SK-N-SH (cell line): Measurements from ENCODE around the gene FYB2. TPM values are rescaled to one million over a fixed set of nuclear protein-coding genes. Genes with fewer than 3 reads are reported as not detected.
A peak's percentile ranks its signal among the peaks of the same experiment; 100 is the strongest.

Experiments used
- CTCF ChIA-PET: fragments of 300-600, 350-600 bp; formaldehyde crosslinking; extraction: SDS; loops from one replicate; lab custom pipeline; 2021; lab: Yijun Ruan, JAX
- POLR2A ChIA-PET: fragments of 350-600 bp; sonication (Branson Sonifier 250); formaldehyde crosslinking; extraction: SDS; loops from one replicate; lab custom pipeline; 2020; ENCODE audit warnings: antibody characterized with exemption, inconsistent platforms; lab: Yijun Ruan, JAX
- DNase-seq: peaks from one replicate; pipeline ENCODE4 v3.0.0; 2012
- H2AFZ ChIP-seq: fragments of 200-600 bp; sonication (generic); 2 replicates; pipeline ENCODE4 v1.8.1; 2016; ENCODE audit warnings: antibody characterized with exemption, mild to moderate bottlenecking, low read depth
- H3F3A ChIP-seq: fragments of 200-600 bp; sonication (generic); replicated peaks from 2 replicates; pipeline ENCODE3; 2016; ENCODE audit warnings: antibody characterized with exemption, mild to moderate bottlenecking; ENCODE audit not compliant: insufficient read depth
- H3K27ac ChIP-seq, 2 experiments: fragments of 200-500 bp in 1 of 2; fragments of 200-600 bp in 1 of 2; sonication (Bioruptor generic) in 1 of 2; sonication (generic), shearing (Covaris generic) in 1 of 2; 2 replicates each; pipeline versions ENCODE4 v1.5.1 to v1.6.1; 2014 to 2016; ENCODE audit warnings: low read depth in 2 of 2, inconsistent platforms in 1 of 2, low read length in 1 of 2, mild to moderate bottlenecking in 1 of 2, mixed read lengths in 1 of 2
- H3K27me3 ChIP-seq: fragments of 200-600 bp; sonication (generic), shearing (Covaris generic); 2 replicates; pipeline ENCODE4 v1.6.1; 2016; ENCODE audit warnings: mixed run types; ENCODE audit not compliant: insufficient read depth
- H3K36me3 ChIP-seq, 2 experiments: fragments of 200-500 bp in 1 of 2; fragments of 200-600 bp in 1 of 2; sonication (Bioruptor generic) in 1 of 2; sonication (generic) in 1 of 2; replicated peaks in 1 of 2; 2 replicates each; pipeline versions ENCODE3 to v1.5.1; 2014 to 2016; ENCODE audit warnings: low read length in 1 of 2, mild to moderate bottlenecking in 1 of 2; ENCODE audit not compliant: insufficient read depth in 2 of 2, control insufficient read depth in 1 of 2
- H3K4me1 ChIP-seq, 2 experiments: fragments of 200-500 bp in 1 of 2; fragments of 200-600 bp in 1 of 2; sonication (Bioruptor generic) in 1 of 2; sonication (generic), shearing (Covaris generic) in 1 of 2; 2 replicates each; pipeline versions ENCODE4 v1.5.1 to v1.6.1; 2014 to 2016; ENCODE audit warnings: low read depth in 1 of 2, low read length in 1 of 2, mixed run types in 1 of 2; ENCODE audit not compliant: insufficient read depth in 2 of 2, control insufficient read depth in 1 of 2
- H3K4me2 ChIP-seq: fragments of 200-600 bp; sonication (generic), shearing (Covaris generic); 2 replicates; pipeline ENCODE4 v1.6.1; 2017; ENCODE audit warnings: mixed run types
- H3K4me3 ChIP-seq, 2 experiments: fragments of 200-500 bp in 1 of 2; fragments of 200-600 bp in 1 of 2; sonication (Bioruptor generic) in 1 of 2; sonication (generic), shearing (Covaris generic) in 1 of 2; 2 replicates each; pipeline versions ENCODE4 v1.5.1 to v1.8.1; 2014 to 2016; ENCODE audit warnings: low read depth in 2 of 2, inconsistent platforms in 1 of 2, low read length in 1 of 2, mild to moderate bottlenecking in 1 of 2, mixed read lengths in 1 of 2, moderate library complexity in 1 of 2
- H3K79me2 ChIP-seq: fragments of 200-600 bp; sonication (generic); 2 replicates; pipeline ENCODE4 v1.8.1; 2017; ENCODE audit warnings: mild to moderate bottlenecking; ENCODE audit not compliant: insufficient read depth
- H3K9ac ChIP-seq: fragments of 200-600 bp; sonication (generic); 2 replicates; pipeline ENCODE4 v1.6.1; 2017; ENCODE audit warnings: mixed run types
- H3K9me2 ChIP-seq: fragments of 200-600 bp; sonication (generic); 2 replicates; pipeline ENCODE4 v1.6.1; 2017; ENCODE audit warnings: mixed run types
- H3K9me3 ChIP-seq: fragments of 200-600 bp; sonication (generic); 2 replicates; pipeline ENCODE4 v1.6.1; 2017; ENCODE audit warnings: mixed run types, mild to moderate bottlenecking, moderate library complexity
- H4K20me1 ChIP-seq: fragments of 200-600 bp; sonication (generic); 2 replicates; pipeline ENCODE4 v1.6.1; 2017; ENCODE audit warnings: mild to moderate bottlenecking, mixed run types; ENCODE audit not compliant: insufficient read depth
- CTCF ChIP-seq: fragments of 200-600 bp; sonication (generic); IDR thresholded peaks from 2 replicates; pipeline ENCODE4 v1.6.1; 2017; ENCODE audit warnings: antibody characterized with exemption, mild to moderate bottlenecking, moderate library complexity
- FOSL2 ChIP-seq: IDR thresholded peaks from 2 replicates; pipeline ENCODE4 v1.4.0; 2012; ENCODE audit warnings: low read depth, mild to moderate bottlenecking, moderate library complexity, borderline replicate concordance
- RAD21 ChIP-seq: IDR thresholded peaks from 2 replicates; pipeline ENCODE4 v1.6.1; 2012; ENCODE audit warnings: mild to moderate bottlenecking, low read length
- SMC3 ChIP-seq: IDR thresholded peaks from 2 replicates; pipeline ENCODE4 v1.6.1; 2012; ENCODE audit warnings: low read depth, low read length, improper control_type of control experiment
- TAF1 ChIP-seq: IDR thresholded peaks from 2 replicates; pipeline ENCODE4 v1.6.1; 2012; ENCODE audit warnings: low read depth, mild to moderate bottlenecking, low read length, moderate library complexity, borderline replicate concordance
- TEAD4 ChIP-seq: IDR thresholded peaks from 2 replicates; pipeline ENCODE4 v1.4.0; 2012; ENCODE audit warnings: mild to moderate bottlenecking, borderline replicate concordance; ENCODE audit not compliant: insufficient read depth
- WGBS: methylation state at CpG from one replicate; pipeline ENCODE4 v1.1.6; 2017; ENCODE audit warnings: low lambda C conversion rate; 5-methylcytosine and 5-hydroxymethylcytosine counted together
- polyA plus RNA-seq, 3 experiments: library from polyadenylated mRNA; depleted of rRNA; stranded (reverse); fragments of >200 nt; gene quantifications; 2 replicates each; pipeline ENCODE4 v1.2.3, GENCODE V29; 2012

The FYB2 gene
- polyA plus RNA-seq, 1 of the 3 experiments (the other 2 are of a cell fraction): not detected

GRCh38 chr1:56771717-56772116, 47.5 kb downstream of the FYB2 start:
- no peaks in the 10 kb centered on the region for H3K79me2 ChIP-seq
- 85% methylated on average over 3 of the region's 3 CpGs for WGBS
- no peaks in the 10 kb centered on the region for H3F3A ChIP-seq
- no peak overlapping the region for H3K27ac ChIP-seq
- H4K20me1 ChIP-seq: no peaks in the 10 kb centered on the region
- TF ChIP-seq TEAD4: no peak
- TF ChIP-seq TAF1: no peak
- TF ChIP-seq, all 33 proteins: peak for 0
- CTCF ChIA-PET: interaction anchor here (0.5 kb wide), 1 partner anchor 651 kb away, joined by 3 read pairs; no protein-coding TSS in a partner anchor
- no peak overlapping the region for H3K9ac ChIP-seq
- H3K4me1 ChIP-seq: no peaks in the 10 kb centered on the region
- no peaks in the 10 kb centered on the region for H3K9me3 ChIP-seq
- no peak overlapping the region for H3K4me3 ChIP-seq
- no peaks in the 10 kb centered on the region for H3K36me3 ChIP-seq
- H3K4me2 ChIP-seq: no peak overlapping the region
- POLR2A ChIA-PET: no interaction called here
- no peak for DNase-seq
- no peaks in the 10 kb centered on the region for H3K9me2 ChIP-seq
- H3K27me3 ChIP-seq: no peaks in the 10 kb centered on the region
- no peak overlapping the region for H2AFZ ChIP-seq

GRCh38 chr1:56758794-56759193, 60.4 kb downstream of the FYB2 start:
- Histone ChIP-seq H2AFZ (no peak overlapping the region), H3K9me2 (no peaks in the 10 kb centered on the region), H3K4me2 (no peak overlapping the region), H3K4me1 (no peaks in the 10 kb centered on the region; a peak in 1 of 4 replicates), H3K27me3 (no peaks in the 10 kb centered on the region), H3K79me2 (no peaks in the 10 kb centered on the region), H3K9ac (no peak overlapping the region), H3K36me3 (no peaks in the 10 kb centered on the region), H3K27ac (peak overlapping the region in 1 of 2 experiments; percentile 53; a peak in 1 of 4 replicates), H3K9me3 (no peaks in the 10 kb centered on the region), H3F3A (no peaks in the 10 kb centered on the region), H3K4me3 (no peak overlapping the region), H4K20me1 (no peaks in the 10 kb centered on the region)
- CTCF ChIA-PET: interaction anchor here (1.5 kb wide), 1 partner anchor 62 kb away, joined by 7 read pairs; no protein-coding TSS in a partner anchor
- POLR2A ChIA-PET: no interaction called here
- TF ChIP-seq TAF1 (no peak), FOSL2 (no peak)
- WGBS: 33% methylated on average over 3 of the region's 3 CpGs
- no peak for DNase-seq

GRCh38 chr1:56758135-56758534, 61.1 kb downstream of the FYB2 start:
- no peak overlapping the region; a peak in 1 of 4 replicates for H3K27ac ChIP-seq
- H3F3A ChIP-seq: no peaks in the 10 kb centered on the region
- CTCF ChIA-PET: interaction anchor here (1.5 kb wide), 1 partner anchor 63 kb away, joined by 7 read pairs; no protein-coding TSS in a partner anchor
- peak overlapping the region; percentile 2; the same call in 1 of the 2 replicates for H2AFZ ChIP-seq
- POLR2A ChIA-PET: no interaction called here
- H3K9me2 ChIP-seq: no peaks in the 10 kb centered on the region
- no peaks in the 10 kb centered on the region for H3K79me2 ChIP-seq
- H4K20me1 ChIP-seq: no peaks in the 10 kb centered on the region
- H3K36me3 ChIP-seq: no peaks in the 10 kb centered on the region
- no peaks in the 10 kb centered on the region for H3K9me3 ChIP-seq
- no peaks in the 10 kb centered on the region; a peak in 1 of 4 replicates for H3K4me1 ChIP-seq
- no peak overlapping the region for H3K9ac ChIP-seq
- no peak overlapping the region for H3K4me2 ChIP-seq
- peak; percentile 0 for DNase-seq
- H3K4me3 ChIP-seq: no peak overlapping the region
- no peaks in the 10 kb centered on the region for H3K27me3 ChIP-seq
- TF ChIP-seq SMC3: 0 out of 2 replicates have a peak, but pooled peaks have one; percentile 11
- TF ChIP-seq RAD21: peak; percentile 38
- no peak; the same call in 1 of the 2 replicates for TF ChIP-seq CTCF
